ENCODE results near the gene PACC1.

PACC1 gene

GRCh38 chr1:212414328-212415106, at the start of gene PACC1:
PACC1 (minus strand) TSS chr1:212414886; CDS start chr1:212414757, 129 bp downstream.
- no peak for FAIRE-seq

- no peak for FAIRE-seq
Measured at GRCh38 chr1:212463565-212464285, 49.0 kb upstream of the PACC1 start.

GRCh38 chr1:212461916-212462660, 47.4 kb upstream of the PACC1 start:
- no peak for FAIRE-seq

GRCh38 chr1:212460376-212460775, 45.7 kb upstream of the PACC1 start:
- no peak for FAIRE-seq

GRCh38 chr1:212459656-212460055, 45.0 kb upstream of the PACC1 start:
- no peak for FAIRE-seq

GRCh38 chr1:212458817-212459216, 44.1 kb upstream of the PACC1 start:
- FAIRE-seq, result no peak

GRCh38 chr1:212457740-212458338, 43.2 kb upstream of the PACC1 start:
- no peak for FAIRE-seq

- FAIRE-seq, result no peak
Measured at GRCh38 chr1:212455803-212456528, 41.3 kb upstream of the PACC1 start.

- no peak for FAIRE-seq
Measured at GRCh38 chr1:212455401-212455800, 40.7 kb upstream of the PACC1 start.

GRCh38 chr1:212454741-212455140, 40.1 kb upstream of the PACC1 start:
- FAIRE-seq, result no peak

GRCh38 chr1:212453156-212453857, 38.6 kb upstream of the PACC1 start:
- no peak for FAIRE-seq

GRCh38 chr1:212452323-212453155, 37.9 kb upstream of the PACC1 start:
- FAIRE-seq, result no peak

- FAIRE-seq, result no peak
Measured at GRCh38 chr1:212451416-212452322, 37.0 kb upstream of the PACC1 start.

GRCh38 chr1:212450331-212450881, 35.7 kb upstream of the PACC1 start:
- FAIRE-seq, result no peak

GRCh38 chr1:212447478-212447877, 32.8 kb upstream of the PACC1 start:
- no peak for FAIRE-seq

GRCh38 chr1:212446333-212446732, 31.6 kb upstream of the PACC1 start:
- FAIRE-seq, result no peak

- FAIRE-seq, result no peak
Measured at GRCh38 chr1:212442408-212442807, 27.7 kb upstream of the PACC1 start.

- FAIRE-seq, result no peak
Measured at GRCh38 chr1:212440419-212440818, 25.7 kb upstream of the PACC1 start.

- FAIRE-seq, result no peak
Measured at GRCh38 chr1:212438831-212439237, 24.1 kb upstream of the PACC1 start.
